RPMI8226 (cell line): Measurements from ENCODE around the gene SBF2.
A peak's percentile ranks its signal among the peaks of the same experiment; 100 is the strongest.
"Not testable (repeated sequence)": the region's sequence is repeated elsewhere in the genome, so short reads cannot be mapped to it uniquely, and the experiment has no call there.

Source experiments
- DNase-seq: peaks from one replicate; pipeline ENCODE4 v3.0.0-alpha.2; 2015

Gene SBF2

DNA sequence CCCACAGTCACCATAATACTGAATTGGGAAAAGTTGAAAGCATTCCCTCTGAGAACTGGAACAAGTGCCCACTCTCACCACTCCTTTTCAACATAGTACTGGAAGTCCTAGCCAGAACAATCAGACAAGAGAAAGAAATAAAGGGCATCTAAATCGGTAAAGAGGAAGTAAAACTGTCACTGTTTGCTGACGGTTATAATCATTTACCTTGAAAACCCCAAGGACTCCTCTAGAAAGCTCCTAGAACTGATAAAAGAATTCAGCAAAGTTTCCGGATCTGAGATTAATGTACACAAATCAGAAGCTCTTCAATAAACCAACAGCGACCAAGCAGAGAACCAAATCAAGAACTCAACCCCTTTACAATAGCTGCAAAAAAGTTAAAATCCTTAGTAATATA is 306.7 kb downstream of the SBF2 start:
- DNase-seq = not testable (repeated sequence)

DNA sequence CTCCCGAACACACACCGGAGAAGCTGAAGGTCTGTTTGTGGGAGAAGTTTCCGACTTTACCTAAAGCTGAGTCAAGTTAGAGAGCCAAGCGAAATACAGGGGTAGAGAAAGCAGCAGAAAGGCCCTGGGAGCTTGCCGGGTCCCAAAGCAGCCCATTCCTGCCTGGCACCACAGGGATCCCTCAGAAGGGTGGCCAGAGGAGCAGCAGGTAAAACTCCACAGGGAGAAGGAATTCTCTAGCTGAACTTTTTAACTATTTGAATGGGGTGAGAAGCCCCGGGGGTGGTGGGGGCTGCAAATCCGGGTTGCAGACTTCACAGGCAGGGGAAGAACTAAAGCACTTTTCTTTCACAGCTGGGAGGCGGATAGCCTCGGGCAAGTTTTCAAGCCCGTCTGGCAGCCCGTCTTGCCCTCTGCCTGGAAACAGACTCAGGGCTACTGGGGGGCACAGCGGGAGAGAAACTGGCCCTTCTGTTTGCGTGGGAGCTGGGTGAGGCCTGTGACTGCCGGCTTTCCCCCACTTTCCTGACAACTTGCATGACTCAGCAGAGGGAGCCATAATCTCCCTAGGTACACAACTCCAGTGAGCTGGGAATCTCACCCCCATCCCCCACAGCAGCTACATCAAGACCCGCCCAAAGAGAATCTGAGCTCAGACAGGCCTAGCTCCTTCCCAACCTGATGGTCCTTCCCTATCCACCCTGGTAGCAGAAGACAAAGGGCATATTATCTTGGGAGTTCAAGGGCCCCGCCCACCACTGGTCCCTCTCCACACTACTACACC is 311.0 kb downstream of the SBF2 start:
- DNase-seq = no peak

DNA sequence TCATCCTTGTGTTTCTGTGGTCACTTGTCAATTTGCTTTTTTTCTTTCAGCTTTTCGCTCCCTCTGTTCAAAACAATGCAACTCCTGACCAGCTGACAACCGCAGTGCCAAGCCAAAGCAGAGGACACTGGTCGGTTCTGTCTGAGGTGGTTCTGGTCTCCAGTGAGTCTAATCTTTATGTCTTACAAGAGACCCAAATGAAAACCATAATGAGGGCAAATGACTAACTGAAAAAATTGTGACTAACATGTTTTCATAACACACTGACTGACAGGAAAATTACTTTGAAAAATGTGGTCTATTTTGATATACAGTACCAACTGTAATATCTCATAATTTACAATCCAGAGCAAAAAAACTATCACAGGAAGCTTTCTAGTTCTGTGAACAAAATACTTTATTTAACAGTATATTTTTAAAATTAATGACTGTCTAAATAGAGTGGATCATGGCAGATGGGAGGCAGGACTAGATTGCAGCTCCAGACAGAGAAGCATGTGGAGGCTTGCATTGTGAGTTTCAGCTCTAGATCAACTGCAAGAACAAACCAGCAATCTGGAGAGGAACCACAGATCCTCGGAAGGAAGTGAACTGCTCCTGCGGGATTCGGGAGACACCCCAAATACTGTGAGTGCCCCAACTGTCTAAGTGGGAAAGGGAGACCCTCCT is 311.8 kb downstream of the SBF2 start:
- DNase-seq = no peak

DNA sequence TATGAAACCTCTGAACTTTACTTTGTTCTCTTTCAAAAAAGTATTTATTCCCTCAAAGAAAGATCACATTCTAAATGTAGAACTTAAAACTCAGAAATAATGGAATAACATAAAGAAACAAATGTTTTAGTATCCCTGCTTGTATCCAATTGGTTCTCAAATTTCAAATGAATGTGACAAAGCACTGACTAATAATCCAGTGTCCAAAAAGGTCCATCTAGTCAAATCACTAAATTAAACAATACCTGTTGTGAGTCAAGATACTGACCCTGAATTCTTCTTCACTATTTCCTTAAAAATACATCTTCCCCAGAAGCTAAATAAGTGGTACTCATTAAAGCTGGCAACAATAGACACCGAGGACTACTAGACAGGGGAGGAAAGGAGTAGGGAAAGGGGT is 313.1 kb downstream of the SBF2 start:
- DNase-seq = no peak

DNA sequence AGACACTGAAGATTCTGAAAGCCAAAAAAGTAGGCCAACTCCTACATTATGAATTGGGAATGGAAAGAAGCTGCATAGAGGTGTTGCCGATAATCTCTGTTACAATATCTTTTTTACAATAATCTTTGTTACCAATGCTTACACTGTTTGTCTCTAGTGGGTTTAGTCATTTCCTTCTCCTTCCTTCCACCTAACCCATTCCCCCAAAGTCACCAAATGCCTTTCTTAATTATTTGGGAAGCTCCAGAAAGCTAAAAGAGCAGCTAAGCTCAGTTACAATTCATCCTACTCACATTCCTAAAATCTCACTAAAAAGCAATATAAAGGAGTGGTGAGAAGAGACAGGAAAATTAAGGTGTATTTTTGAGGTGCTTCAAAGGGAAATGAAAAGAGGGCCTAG is 316.5 kb downstream of the SBF2 start:
- DNase-seq = no peak

DNA sequence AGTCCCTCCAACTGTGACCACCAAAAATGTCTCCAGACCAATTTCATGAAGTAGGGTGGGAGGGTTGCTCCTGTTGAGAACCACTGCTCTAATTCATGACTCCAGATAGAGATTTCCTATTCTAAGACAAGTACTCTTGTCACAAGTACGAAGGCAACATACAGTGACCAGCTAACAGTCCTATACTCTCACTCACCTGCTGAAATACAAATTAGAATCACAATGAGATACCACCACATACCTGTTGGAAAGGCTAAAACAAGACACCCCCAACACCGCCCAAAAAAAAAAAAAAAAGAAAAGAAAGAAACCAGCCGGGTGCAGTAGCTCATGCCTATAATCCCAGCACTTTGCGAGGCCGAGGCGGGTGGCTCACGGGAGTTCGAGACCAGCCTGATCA is 319.6 kb downstream of the SBF2 start:
- DNase-seq = no peak

DNA sequence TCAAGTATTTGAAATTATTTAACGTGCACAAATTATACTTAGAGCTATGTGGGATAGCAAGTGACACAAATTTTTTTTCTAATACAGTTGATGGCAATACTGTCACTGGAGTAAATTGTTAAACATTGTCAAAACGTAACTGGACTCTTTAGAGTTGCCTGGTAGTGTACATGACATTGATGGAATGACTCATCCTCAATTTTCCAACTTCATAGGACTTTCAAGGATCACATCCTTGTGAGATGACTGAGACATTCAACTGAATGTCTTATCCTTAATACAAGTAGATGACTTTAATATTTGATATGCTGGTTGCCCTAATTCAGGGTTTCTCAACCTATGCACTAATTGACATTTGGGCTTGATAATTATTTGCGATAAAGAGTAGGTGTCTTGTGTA is 320.1 kb downstream of the SBF2 start:
- no peak for DNase-seq

DNA sequence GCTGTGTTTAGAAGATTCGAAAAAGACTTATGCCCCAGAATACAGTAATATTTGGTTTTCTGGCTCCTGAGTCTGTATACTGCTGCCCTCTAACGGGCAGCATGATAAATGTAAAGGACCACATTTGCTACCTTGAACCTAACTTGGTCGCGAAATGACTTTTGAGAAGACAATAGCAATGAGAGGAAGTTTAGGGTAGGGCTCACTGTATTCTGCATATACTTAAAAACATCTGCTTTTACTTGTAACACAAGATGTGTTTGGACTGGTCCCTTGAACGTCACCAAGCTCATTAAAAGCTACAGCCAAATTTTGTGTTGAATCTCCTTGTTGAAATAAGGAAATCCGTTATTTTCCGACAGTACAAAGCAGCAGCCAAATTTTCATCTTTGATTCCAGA is 321.0 kb downstream of the SBF2 start:
- DNase-seq = peak; percentile 32

DNA sequence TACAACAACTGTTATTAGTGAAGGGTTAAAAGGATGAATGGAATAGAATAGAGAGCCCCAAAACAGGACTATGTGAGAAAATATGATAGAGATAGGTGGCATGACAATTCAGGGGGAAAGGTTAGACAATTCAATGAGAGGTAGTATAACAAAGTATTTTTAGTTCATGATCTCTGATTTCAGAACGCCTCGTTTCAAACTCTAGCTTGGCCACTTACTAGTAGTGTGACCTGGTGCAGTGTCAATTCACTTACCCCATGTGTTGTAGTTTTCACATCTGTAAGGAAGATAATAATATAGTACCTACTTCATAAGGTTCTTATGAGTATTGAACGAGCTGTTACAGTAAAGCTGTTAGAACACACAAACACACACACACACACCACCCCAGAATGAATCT is 322.1 kb downstream of the SBF2 start:
- no peak for DNase-seq

DNA sequence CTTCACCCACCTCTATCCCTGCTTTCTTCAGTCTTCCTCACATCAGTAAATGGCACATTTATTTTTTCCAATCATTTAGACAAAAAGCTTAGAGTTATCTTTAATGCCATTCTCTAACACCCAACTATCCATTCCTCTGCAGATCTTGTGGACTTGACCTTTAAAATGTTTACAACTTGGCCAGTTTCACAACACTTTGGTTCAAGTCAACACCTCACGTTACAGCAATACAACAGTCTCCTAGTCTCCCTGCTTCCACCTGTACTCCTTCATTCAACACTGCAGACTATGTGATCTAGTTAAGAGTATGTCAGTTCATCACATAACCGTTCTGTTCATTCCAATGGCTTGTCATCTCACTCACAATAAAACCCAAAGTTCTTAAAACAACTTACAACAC is 325.0 kb downstream of the SBF2 start:
- DNase-seq = no peak

DNA sequence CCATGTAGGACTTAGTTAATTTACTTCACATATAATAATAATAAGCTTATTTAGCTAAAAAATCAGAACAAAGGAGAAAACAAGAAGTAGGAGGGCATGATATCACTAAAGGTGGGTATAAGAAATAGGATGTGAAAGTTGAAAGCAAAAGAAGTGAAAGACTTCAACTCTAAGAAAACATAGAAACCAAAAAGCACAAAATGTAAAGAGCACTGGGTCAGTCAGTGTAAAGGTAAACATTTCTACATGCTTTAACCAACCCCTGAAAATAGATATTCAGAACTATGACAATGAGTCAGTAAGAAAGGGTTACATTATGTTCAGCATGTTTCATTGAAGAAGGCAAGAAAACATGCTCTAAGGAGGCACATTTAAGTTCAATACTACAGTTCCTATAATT is 331.3 kb downstream of the SBF2 start:
- no peak for DNase-seq

DNA sequence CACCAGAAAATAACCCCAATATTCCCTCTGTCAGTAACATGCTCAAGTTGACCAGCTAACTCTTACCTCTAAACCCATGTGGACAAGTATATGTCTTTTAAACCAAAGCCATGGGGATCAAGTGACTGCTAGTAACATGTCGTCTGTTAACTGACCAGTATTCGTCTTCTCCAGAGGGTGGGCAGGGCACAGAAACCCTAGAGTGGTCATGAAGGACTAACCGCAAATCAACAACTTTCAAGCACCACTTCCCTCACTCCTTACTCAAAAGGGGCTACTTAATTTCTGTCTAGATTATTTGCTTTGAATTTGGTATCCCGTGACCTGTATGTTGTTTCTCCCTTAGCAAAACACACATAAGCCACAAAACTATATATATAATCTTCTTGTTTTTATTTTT is 336.9 kb downstream of the SBF2 start:
- no peak for DNase-seq

DNA sequence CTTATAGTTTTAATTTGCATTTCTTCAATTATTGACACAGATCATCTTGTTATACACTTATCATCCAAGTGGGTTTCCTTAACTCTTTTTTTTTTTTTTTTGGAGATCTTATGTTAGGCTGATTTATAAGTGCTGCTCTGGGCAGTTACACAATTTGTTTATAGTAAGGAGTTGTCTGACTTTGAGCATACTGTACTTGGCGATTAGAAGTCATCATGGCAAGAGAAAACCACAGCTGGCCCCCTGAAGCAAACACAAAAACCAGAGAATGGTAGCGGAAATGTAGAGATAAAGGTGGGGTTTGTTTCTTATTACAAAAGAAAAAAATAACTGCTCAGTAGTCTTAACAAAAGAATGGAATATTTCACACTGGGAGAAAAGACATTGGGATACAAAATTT is 337.5 kb downstream of the SBF2 start:
- no peak for DNase-seq

DNA sequence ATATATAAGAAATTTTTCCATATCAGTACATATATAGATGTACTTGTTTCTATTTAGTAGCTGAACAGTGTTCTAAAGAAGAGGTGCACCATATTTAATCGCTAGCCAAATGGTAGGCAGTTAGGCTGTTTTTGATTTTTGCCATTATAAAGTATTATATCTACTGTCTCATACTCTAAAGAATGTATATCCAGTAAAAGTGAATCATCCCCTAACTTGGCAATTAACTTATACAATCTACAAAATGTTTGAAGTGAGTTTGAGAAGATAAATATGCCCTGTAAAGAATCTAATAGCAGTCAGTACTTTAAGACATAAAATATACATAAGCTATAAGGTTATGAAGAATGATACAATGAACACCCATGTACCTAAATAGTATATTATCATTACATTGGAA is 338.6 kb downstream of the SBF2 start:
- no peak for DNase-seq

DNA sequence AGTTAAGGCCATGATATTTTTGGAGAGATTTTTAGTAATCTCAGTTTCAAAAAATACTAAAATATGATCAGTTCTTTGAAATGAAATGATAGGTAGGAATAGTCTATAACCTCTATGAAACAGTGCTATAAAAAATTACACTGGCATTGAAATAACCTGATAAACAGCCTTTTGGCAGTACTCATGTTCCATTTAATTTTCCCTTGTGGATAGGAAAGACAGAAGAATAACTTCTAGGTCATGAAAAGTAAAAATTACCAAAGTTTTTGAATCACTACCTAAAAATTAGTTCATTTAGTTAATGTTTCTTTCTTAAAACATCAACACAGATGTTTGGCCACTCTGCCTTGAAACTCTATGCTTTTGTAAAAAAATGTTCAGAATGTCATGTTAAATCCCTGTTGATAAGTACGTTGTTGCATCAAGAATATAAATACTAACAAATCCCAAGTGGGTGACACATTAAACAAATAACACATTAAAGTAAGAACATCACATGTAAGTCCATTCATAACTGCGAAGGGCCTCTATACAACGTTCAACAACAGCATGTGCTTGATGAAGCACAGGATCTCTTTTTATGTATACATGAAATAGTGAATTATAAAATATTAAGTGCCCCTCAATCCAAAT is 339.9 kb downstream of the SBF2 start:
- no peak for DNase-seq

DNA sequence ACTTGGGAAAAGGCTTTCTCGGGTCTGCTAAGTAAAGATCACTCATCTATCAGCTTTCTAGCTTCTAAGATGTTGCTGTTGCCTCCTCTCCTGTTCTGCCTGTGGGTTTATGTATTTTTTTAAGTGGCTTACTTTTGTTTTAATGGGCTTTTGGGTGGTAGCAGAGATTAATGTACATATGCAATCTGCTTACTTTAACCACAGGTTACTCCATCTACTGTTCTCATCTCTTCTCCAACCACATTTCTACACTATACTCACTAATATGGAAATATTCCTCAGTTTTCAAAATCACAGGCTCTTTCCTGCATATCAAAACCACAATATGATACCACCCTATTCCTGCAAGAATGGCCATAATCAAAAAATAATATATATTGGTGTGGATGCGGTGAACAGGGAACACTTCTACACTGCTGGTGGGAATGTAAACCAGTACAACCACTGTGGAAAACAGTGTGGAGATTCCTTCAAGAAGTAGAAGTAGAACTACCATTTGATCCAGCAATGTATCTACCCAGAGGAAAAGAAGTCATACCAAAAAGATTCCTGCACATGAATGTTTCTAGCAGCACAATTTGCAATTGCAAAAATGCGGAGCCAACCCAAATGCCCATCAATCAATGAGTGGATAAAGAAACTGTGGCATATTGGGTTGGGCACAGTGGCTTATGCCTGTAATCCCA is 341.4 kb downstream of the SBF2 start:
- no peak for DNase-seq

DNA sequence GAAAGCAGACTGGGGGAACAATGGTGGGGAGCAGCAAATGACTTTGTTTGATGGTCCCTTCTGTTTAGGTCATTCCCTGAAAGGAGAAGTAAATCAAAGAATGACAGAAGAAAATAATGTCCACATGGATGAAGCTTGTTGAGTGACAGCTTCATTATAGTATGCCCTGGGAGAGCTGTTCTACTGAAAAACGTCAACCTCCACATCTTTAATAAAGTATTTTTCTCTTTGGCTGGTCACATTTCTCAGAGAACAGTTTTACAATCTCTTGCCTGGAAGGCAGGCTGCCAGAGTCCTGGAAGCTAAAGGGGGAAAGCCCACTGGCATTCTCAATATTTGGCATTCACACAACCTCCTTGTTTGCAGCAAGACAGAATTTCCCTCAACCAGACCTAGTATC is 342.2 kb downstream of the SBF2 start:
- no peak for DNase-seq

DNA sequence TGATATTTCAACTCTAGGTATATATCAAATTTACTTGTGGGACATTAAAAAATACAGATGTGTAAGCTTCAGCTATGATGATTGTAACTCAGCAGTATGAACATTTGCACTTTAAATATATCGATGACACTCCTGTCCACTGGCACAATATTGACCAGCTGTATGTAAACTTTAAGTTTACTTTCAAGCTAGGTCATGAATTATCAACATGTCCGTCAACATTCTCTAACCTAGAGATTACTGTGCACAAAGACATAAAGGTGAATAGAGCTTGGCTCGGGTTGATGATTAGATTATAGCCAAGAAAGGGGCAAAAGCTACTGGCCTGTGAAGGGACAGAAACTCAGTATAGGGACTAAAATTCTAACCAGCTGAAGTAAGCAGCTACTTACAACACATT is 343.6 kb downstream of the SBF2 start:
- no peak for DNase-seq

DNA sequence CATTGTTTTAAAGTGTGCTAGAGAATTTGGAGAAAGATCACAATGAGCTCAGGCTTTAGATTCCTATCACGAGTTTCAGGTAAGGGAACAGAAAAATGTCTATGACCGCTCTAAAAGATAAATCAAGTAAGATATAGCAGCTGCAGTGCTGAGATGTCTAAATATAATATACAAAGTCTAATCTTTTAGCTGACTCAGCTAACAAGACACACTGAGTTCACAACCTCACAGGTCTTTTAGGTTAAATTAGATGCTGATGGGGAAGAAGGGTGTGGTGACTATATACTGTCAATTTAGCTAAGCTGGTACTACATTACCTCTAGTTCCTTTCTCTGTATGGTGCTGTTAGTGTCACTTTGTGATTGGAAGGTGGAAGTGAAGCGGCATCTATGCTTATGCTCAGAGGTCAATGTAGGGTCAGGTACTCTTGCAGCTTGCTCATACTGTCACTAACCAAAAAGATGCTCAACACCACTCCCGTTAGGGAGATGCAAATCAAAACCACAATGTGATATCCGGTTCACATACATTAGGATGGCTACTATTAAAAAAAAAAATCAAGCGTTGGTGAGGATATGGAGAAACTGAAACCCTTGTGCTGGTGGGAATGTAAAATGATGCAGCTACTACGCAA is 346.7 kb downstream of the SBF2 start:
- DNase-seq = no peak

DNA sequence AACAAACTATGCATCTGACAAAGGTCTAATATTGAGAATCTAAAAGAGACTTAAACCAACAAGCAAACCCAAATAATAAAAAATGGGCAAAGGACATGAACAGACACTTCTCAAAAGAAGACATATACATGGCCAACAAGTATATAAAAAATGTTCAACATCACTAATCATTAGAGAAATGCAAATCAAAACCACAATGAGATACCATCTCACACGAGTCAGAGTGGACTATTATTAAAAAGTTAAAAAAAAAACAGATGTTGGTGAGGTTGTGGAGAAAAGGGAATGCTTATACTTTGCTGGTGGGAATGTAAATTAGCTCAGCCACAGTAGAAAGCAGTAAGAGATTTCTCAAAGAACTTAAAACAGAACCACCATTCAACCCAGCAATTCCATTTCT is 348.3 kb downstream of the SBF2 start:
- not testable (repeated sequence) for DNase-seq

DNA sequence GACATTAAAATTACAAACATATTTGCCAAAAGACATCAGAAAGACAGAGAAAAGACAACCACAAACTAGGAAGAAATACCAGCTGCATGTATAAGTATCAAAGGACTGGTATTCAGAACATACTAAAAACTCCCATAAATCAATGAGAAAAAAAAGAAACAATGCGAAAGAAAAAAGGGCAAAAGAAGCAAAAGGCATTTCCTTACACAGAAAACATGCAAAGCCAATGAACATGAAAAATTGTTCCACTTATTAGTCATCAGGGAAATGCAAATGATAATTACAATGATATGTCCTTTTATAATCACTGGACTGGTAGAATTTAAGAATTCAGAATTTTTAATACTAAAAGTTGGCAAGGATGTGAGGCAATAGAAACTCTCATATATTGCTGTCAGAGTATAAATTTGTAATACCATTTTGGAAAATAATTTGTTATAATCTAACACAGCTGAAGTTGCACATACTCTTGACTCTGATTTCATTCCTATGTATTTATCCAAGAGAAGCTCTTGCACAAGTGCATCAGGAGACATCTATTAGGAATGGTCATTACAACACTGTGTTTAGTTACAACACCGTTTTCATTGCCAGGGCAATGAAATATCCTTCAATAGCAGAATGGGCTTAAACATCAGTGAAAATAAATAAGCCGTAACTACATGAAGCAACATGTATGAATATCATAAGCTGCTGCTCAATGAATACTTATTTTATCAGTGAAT is 350.5 kb downstream of the SBF2 start:
- DNase-seq = no peak

DNA sequence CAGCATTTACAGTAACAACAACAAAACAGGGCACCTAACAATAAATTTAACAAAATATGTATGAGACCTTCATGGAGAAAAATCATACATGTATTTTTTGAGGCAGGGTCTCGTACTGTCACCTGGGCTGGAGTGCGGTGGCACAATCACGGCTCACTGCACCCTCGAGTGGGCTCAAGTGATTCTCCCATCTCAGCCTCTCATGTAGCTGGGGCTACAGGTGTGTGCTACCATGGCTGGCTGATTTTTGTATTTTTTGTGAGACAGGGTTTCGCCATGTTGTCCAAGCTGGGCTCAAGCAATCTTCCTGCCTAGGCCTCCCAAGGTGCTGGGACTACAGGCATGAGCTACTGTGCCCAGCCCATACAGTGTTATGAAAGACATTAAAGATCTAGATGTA is 352.0 kb downstream of the SBF2 start:
- no peak for DNase-seq

DNA sequence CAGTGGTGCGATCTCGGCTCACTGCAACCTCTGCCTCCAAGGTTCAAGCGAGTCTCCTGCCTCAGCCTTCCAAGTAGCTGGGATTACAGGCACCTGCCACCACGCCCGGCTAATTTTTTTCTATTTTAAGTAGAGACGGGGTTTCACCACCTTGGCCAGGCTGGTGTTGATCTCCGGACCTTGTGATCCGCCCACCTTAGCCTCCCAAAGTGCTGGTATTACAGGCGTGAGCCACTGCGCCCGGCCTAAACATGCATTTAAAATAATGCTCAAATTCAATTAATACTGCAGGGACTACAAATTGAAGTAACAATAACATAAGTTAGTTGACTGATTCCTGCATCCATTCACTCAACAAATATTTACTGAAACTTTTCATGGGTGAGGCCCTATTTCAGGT is 354.9 kb downstream of the SBF2 start:
- not testable (repeated sequence) for DNase-seq
